H9 (cell line): ENCODE data around the gene DHRS7C. TPM values are rescaled to one million over a fixed set of nuclear protein-coding genes. Genes with fewer than 3 reads are reported as not detected.
A peak's percentile ranks its signal among the peaks of the same experiment; 100 is the strongest.

ENCODE experiments used
- DNase-seq: peaks from one replicate; pipeline ENCODE4 v3.0.0-alpha.2; 2017
- H2AFZ ChIP-seq: one replicate; pipeline ENCODE4 v1.6.1; 2013; ENCODE audit warnings: mild to moderate bottlenecking, low read length, control low read depth, moderate library complexity
- H2AK5ac ChIP-seq: 2 replicates; pipeline ENCODE4 v1.6.1; 2013; ENCODE audit warnings: low read length, control low read depth, mixed read lengths; ENCODE audit not compliant: insufficient read length
- H2BK120ac ChIP-seq: one replicate; pipeline ENCODE4 v1.6.1; 2013; ENCODE audit warnings: low read depth, mild to moderate bottlenecking, low read length, control low read depth, inconsistent platforms; ENCODE audit not compliant: poor library complexity, severe bottlenecking
- H2BK12ac ChIP-seq: 2 replicates; pipeline ENCODE4 v1.6.1; 2013; ENCODE audit warnings: low read length, control low read depth, mixed read lengths, low read depth; ENCODE audit not compliant: insufficient read length
- H2BK15ac ChIP-seq: 2 replicates; pipeline ENCODE4 v1.6.1; 2013; ENCODE audit warnings: low read depth, low read length, control low read depth
- H2BK20ac ChIP-seq: one replicate; pipeline ENCODE4 v1.6.1; 2013; ENCODE audit warnings: low read depth, mild to moderate bottlenecking, low read length, control low read depth, inconsistent platforms; ENCODE audit not compliant: poor library complexity, severe bottlenecking
- H2BK5ac ChIP-seq: 2 replicates; pipeline ENCODE4 v1.6.1; 2013; ENCODE audit warnings: low read length, control low read depth, mixed read lengths; ENCODE audit not compliant: insufficient read length
- H3K14ac ChIP-seq: 2 replicates; pipeline ENCODE4 v1.6.1; 2013; ENCODE audit warnings: low read length, control low read depth; ENCODE audit not compliant: insufficient read depth
- H3K18ac ChIP-seq: 2 replicates; pipeline ENCODE4 v1.6.1; 2013; ENCODE audit warnings: low read depth, mild to moderate bottlenecking, mixed read lengths, low read length, control low read depth; ENCODE audit not compliant: insufficient read length
- H3K23ac ChIP-seq: 2 replicates; pipeline ENCODE4 v1.6.1; 2013; ENCODE audit warnings: low read length, control low read depth, mixed read lengths, low read depth; ENCODE audit not compliant: insufficient read length
- H3K23me2 ChIP-seq: 2 replicates; pipeline ENCODE4 v1.6.1; 2013; ENCODE audit warnings: low read depth, mild to moderate bottlenecking, mixed read lengths, low read length, control low read depth; ENCODE audit not compliant: insufficient read length, poor library complexity, severe bottlenecking
- H3K27ac ChIP-seq: 2 replicates; pipeline ENCODE4 v1.5.1; 2013; ENCODE audit warnings: low read length, control low read depth, mixed read lengths, low read depth; ENCODE audit not compliant: insufficient read length
- H3K27me3 ChIP-seq: 2 replicates; pipeline ENCODE4 v1.6.1; 2013; ENCODE audit warnings: low read length, control low read depth, inconsistent platforms; ENCODE audit not compliant: insufficient read depth
- H3K4ac ChIP-seq: 2 replicates; pipeline ENCODE4 v1.6.1; 2013; ENCODE audit warnings: low read depth, mild to moderate bottlenecking, control low read depth, inconsistent platforms, low read length, moderate library complexity
- H3K4me1 ChIP-seq: 2 replicates; pipeline ENCODE4 v1.6.1; 2013; ENCODE audit warnings: low read length, control low read depth, inconsistent platforms; ENCODE audit not compliant: insufficient read depth
- H3K4me2 ChIP-seq: 2 replicates; pipeline ENCODE4 v1.6.1; 2013; ENCODE audit warnings: low read length, control low read depth, mixed read lengths; ENCODE audit not compliant: insufficient read length, insufficient read depth
- H3K56ac ChIP-seq: 2 replicates; pipeline ENCODE4 v1.6.1; 2013; ENCODE audit warnings: low read depth, mild to moderate bottlenecking, mixed read lengths, low read length, control low read depth; ENCODE audit not compliant: insufficient read length
- H3K79me1 ChIP-seq: 2 replicates; pipeline ENCODE4 v1.6.1; 2013; ENCODE audit warnings: low read depth, mild to moderate bottlenecking, moderate library complexity, low read length, control low read depth, inconsistent platforms; ENCODE audit not compliant: insufficient read depth, poor library complexity, severe bottlenecking
- H3K79me2 ChIP-seq: 2 replicates; pipeline ENCODE4 v1.6.1; 2013; ENCODE audit warnings: low read length, control low read depth, inconsistent platforms; ENCODE audit not compliant: insufficient read depth
- H3K9ac ChIP-seq: 2 replicates; pipeline ENCODE4 v1.6.1; 2013; ENCODE audit warnings: low read length, control low read depth, mixed read lengths; ENCODE audit not compliant: insufficient read length; ENCODE audit errors: extremely low read depth
- H3K9me3 ChIP-seq: one replicate; pipeline ENCODE4 v1.6.1; 2013; ENCODE audit warnings: low read depth, low read length, inconsistent platforms; ENCODE audit not compliant: control insufficient read depth
- H3T11ph ChIP-seq: one replicate; pipeline ENCODE4 v1.6.1; 2013; ENCODE audit warnings: mild to moderate bottlenecking, low read length, control low read depth, inconsistent platforms
- H4K20me1 ChIP-seq: one replicate; pipeline ENCODE4 v1.6.1; 2013; ENCODE audit not compliant: control insufficient read depth, insufficient read length, insufficient read depth
- H4K5ac ChIP-seq: 2 replicates; pipeline ENCODE4 v1.6.1; 2013; ENCODE audit warnings: low read depth, mild to moderate bottlenecking, mixed read lengths, low read length, control low read depth; ENCODE audit not compliant: insufficient read length
- H4K8ac ChIP-seq: replicated peaks from 2 replicates; pipeline ENCODE4 v1.6.1; 2013; ENCODE audit warnings: low read length, control low read depth, mixed read lengths, low read depth; ENCODE audit not compliant: insufficient read length
- H4K91ac ChIP-seq: 2 replicates; pipeline ENCODE4 v1.6.1; 2013; ENCODE audit warnings: low read depth, mild to moderate bottlenecking, moderate library complexity, mixed read lengths, low read length, control low read depth; ENCODE audit not compliant: insufficient read length
- H3K27ac Mint-ChIP-seq, 3 experiments: 2 replicates in 2 of 3; 3 replicates in 1 of 3; pipeline ENCODE4 v1.8.0; 2020 to 2021; ENCODE audit warnings: mixed read lengths in 3 of 3, mild to moderate bottlenecking in 1 of 3, moderate library complexity in 1 of 3
- H3K27me3 Mint-ChIP-seq: 2 replicates; pipeline ENCODE4 v1.8.0; 2021; ENCODE audit warnings: low read depth, mild to moderate bottlenecking, moderate library complexity, mixed read lengths
- H3K36me3 Mint-ChIP-seq, 3 experiments: 2 replicates in 2 of 3; 3 replicates in 1 of 3; pipeline ENCODE4 v1.8.0; 2020 to 2021; ENCODE audit warnings: low read depth in 3 of 3, mixed read lengths in 3 of 3; ENCODE audit not compliant: insufficient read depth in 1 of 3
- H3K4me1 Mint-ChIP-seq, 2 experiments: 2 replicates each; pipeline ENCODE4 v1.8.0; 2020; ENCODE audit warnings: mixed read lengths in 2 of 2
- H3K4me3 Mint-ChIP-seq, 2 experiments: 2 replicates in 1 of 2; 3 replicates in 1 of 2; pipeline ENCODE4 v1.8.0; 2020 to 2021; ENCODE audit warnings: mild to moderate bottlenecking in 2 of 2, mixed read lengths in 2 of 2, moderate library complexity in 1 of 2
- H3K9me3 Mint-ChIP-seq, 2 experiments: 2 replicates in 1 of 2; 3 replicates in 1 of 2; pipeline ENCODE4 v1.8.0; 2020; ENCODE audit warnings: mild to moderate bottlenecking in 2 of 2, mixed read lengths in 2 of 2, moderate library complexity in 1 of 2
- CTCF ChIP-seq: fragments of 200-600 bp; sonication (generic); conservative IDR thresholded peaks from 3 replicates; pipeline ENCODE4 v1.8.0; 2021; ENCODE audit warnings: antibody characterized with exemption, mild to moderate bottlenecking
- WGBS: extraction: QIAGEN DNeasy Blood & Tissue Kit; methylation state at CpG from one replicate; pipeline ENCODE4 v1.1.7; 2013; ENCODE audit warnings: missing lambda C conversion rate, low lambda C conversion rate, mixed read lengths; ENCODE audit not compliant: insufficient read length; ENCODE audit errors: extremely low coverage; 5-methylcytosine and 5-hydroxymethylcytosine counted together
- total RNA-seq: library from RNA; stranded (reverse); gene quantifications from 2 replicates; pipeline ENCODE4 v1.2.1, GENCODE V29; 2021

The DHRS7C gene
- total RNA-seq, 1 experiment from 2014 or later = not detected

DNA sequence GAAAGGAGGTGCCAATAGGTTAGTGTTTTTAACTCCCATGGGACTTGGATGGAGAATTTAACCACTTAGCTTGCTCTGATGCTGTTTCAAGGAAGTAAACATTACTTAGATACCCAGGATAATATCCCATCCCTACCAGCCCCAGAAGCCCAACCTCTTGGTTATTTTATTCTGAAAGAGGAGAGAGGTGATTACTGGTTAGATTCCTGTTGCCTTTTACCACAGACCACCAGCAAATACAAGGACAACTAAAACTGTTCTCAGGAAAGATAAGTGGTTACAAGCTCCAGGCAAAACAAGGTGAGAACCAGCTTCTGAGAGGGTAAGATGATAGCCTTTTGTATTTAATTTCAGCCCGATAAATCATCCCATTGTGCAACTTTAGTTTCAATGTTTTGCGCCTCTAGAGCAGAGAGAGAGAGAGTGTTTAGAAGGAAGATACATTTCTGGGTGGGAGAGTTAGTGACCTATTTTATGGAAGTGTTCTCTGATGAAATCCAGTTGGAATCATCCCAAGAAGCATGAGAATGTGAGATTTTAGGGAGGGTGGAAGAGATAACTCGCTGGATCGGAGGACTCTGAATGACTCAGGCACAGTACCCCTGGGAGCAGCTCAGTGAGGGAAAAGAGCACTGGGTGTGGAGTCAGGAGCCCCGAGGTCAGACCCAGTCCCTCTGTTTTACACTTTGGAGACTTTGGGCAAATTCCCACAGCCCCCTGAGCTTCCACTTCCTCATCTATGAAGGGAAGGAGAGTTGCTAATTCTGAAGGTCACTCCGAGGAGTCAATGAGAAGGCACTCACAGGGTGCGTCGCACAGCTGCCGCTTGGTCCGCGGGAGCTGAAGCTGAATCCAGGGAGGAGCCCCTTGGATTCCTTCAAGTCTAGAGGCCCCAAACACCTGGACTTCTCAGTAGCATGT is 46.4 kb upstream of the DHRS7C start:
- Histone ChIP-seq H3K79me2 (no peaks in the 10 kb centered on the region), H2BK120ac (no peak overlapping the region), H3K18ac (no peak overlapping the region), H3K56ac (no peak overlapping the region), H3T11ph (no peak overlapping the region), H2BK20ac (no peak overlapping the region), H2BK12ac (no peak overlapping the region), H2BK5ac (no peak overlapping the region), H3K4me2 (no peak overlapping the region), H2AK5ac (no peak overlapping the region), H3K9me3 (no peaks in the 10 kb centered on the region), H4K8ac (no peak overlapping the region), H3K14ac (no peak overlapping the region), H4K91ac (no peak overlapping the region), H4K5ac (no peak overlapping the region), H3K4ac (no peak overlapping the region), H2AFZ (no peak overlapping the region), H3K79me1 (no peaks in the 10 kb centered on the region), H4K20me1 (no peaks in the 10 kb centered on the region), H3K9ac (no peak overlapping the region), H3K27me3 (no peaks in the 10 kb centered on the region), H3K27ac (no peak overlapping the region), H3K23ac (no peak overlapping the region), H3K23me2 (no peaks in the 10 kb centered on the region), H2BK15ac (no peak overlapping the region), H3K4me1 (peaks cover 2% of the 10 kb centered on the region; the same call in 1 of the 2 replicates)
- H3K4me3 Mint-ChIP-seq = no peak overlapping the region
- no peak overlapping the region for H3K27ac Mint-ChIP-seq
- no peaks in the 10 kb centered on the region; a peak in 1 of 5 replicates for H3K9me3 Mint-ChIP-seq
- peak; percentile 38 for DNase-seq
- H3K36me3 Mint-ChIP-seq = no peaks in the 10 kb centered on the region; a peak in 1 of 7 replicates
- peaks cover 25% of the 10 kb centered on the region for H3K27me3 Mint-ChIP-seq
- no CpG with 5 or more reads among the region's 11 CpGs for WGBS
- peaks cover 18 to 21% of the 10 kb centered on the region in 2 experiments for H3K4me1 Mint-ChIP-seq
- TF ChIP-seq CTCF = no peak
